ENCODE results near the gene TICAM1. TPM values are rescaled to one million over a fixed set of nuclear protein-coding genes. Genes with fewer than 3 reads are reported as not detected.

The TICAM1 gene
- total and polyA plus RNA-seq, 2 of the 13 experiments (the other 11 are each of a cell fraction or from before 2014, with no cell fraction given) = 0.33 to 0.95 TPM

DNA sequence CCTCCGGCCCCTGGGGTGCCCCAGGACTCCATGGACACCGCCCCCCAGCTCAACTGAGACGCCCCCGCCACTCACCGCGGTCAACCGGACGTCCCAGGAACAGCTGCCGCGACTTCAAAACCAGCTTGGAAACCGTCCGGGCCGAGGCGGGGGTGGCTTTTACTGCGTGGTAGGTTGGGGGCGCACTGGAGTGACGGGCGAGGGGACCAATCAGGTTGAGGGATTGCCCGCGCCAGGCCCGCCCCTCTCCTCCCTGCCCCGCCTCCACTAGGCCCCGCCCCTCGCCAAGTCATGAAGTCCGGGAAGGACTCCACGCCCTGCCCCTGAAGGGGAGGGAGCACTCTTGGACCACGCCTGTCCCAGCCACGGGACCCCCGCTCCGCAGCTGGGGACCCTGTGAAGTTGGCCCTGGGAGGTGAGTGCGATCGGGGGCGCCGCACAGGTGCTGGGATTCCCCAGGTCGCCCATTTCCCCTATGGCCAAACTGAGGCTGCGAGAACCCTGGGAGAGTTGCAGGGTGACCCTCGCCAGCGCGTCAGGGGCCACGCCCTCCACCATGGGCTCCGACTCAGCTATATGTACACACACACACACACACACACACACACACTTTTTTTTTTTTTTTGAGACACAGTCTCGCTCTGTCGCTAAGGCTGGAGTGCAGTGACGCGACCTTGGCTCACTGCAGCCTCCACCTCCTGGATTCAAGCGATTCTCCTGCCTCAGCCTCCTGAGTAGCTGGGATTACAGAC, 36.2 kb upstream of the TICAM1 start, which contains the start of gene PLIN3 (continued):
- TF ChIP-seq, protein P1, sequence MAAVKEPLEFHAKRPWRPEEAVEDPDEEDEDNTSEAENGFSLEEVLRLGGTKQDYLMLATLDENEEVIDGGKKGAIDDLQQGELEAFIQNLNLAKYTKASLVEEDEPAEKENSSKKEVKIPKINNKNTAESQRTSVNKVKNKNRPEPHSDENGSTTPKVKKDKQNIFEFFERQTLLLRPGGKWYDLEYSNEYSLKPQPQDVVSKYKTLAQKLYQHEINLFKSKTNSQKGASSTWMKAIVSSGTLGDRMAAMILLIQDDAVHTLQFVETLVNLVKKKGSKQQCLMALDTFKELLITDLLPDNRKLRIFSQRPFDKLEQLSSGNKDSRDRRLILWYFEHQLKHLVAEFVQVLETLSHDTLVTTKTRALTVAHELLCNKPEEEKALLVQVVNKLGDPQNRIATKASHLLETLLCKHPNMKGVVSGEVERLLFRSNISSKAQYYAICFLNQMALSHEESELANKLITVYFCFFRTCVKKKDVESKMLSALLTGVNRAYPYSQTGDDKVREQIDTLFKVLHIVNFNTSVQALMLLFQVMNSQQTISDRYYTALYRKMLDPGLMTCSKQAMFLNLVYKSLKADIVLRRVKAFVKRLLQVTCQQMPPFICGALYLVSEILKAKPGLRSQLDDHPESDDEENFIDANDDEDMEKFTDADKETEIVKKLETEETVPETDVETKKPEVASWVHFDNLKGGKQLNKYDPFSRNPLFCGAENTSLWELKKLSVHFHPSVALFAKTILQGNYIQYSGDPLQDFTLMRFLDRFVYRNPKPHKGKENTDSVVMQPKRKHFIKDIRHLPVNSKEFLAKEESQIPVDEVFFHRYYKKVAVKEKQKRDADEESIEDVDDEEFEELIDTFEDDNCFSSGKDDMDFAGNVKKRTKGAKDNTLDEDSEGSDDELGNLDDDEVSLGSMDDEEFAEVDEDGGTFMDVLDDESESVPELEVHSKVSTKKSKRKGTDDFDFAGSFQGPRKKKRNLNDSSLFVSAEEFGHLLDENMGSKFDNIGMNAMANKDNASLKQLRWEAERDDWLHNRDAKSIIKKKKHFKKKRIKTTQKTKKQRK (IDR thresholded peaks at IDR 0.05; ENCODE audit: low read length) = no peak
- TF ChIP-seq AHR (CRISPR knock-in tag; IDR thresholded peaks at IDR 0.05) (no peak), PAF1 (CRISPR knock-in tag; IDR thresholded peaks at IDR 0.05) (no peak), NFYB (CRISPR knock-in tag; IDR thresholded peaks at IDR 0.05) (peak; percentile 89), ARHGAP35 (CRISPR knock-in tag; IDR thresholded peaks at IDR 0.05; ENCODE audit: borderline replicate concordance) (no peak), KMT2A (CRISPR knock-in tag; IDR thresholded peaks at IDR 0.05) (no peak), ZNF558 (CRISPR knock-in tag; IDR thresholded peaks at IDR 0.05; ENCODE audit: borderline replicate concordance) (peak; percentile 88; the same call in 1 of the 2 replicates), SKI (IDR thresholded peaks at IDR 0.05; ENCODE audit: partially characterized antibody) (peak; percentile 57), ZSCAN22 (CRISPR knock-in tag; IDR thresholded peaks at IDR 0.05) (no peak), ARNTL (CRISPR knock-in tag; IDR thresholded peaks at IDR 0.05) (no peak), ZNF850 (CRISPR knock-in tag; conservative IDR thresholded peaks at IDR 0.05) (no peak), NFATC3 (CRISPR knock-in tag; IDR thresholded peaks at IDR 0.05) (no peak; the same call in 1 of the 2 replicates), GLI4 (CRISPR knock-in tag; IDR thresholded peaks at IDR 0.05; ENCODE audit: borderline replicate concordance) (0 out of 2 replicates have a peak, but pooled peaks have one; percentile 48), SETDB1 (CRISPR knock-in tag; IDR thresholded peaks at IDR 0.05; ENCODE audit: borderline replicate concordance) (no peak), RNF2 (conservative IDR thresholded peaks at IDR 0.05; ENCODE audit: low read depth) (no peak), ZNF619 (CRISPR knock-in tag; IDR thresholded peaks at IDR 0.05) (0 out of 2 replicates have a peak, but pooled peaks have one; percentile 38), ATF7 (IDR thresholded peaks at IDR 0.05) (0 out of 2 replicates have a peak, but pooled peaks have one; percentile 13), ATF7 (CRISPR knock-in tag; IDR thresholded peaks at IDR 0.05) (no peak; the same call in 1 of the 2 replicates), PHF21A (CRISPR knock-in tag; IDR thresholded peaks at IDR 0.05) (peak; percentile 67)
- TF ChIP-seq, protein P2, sequence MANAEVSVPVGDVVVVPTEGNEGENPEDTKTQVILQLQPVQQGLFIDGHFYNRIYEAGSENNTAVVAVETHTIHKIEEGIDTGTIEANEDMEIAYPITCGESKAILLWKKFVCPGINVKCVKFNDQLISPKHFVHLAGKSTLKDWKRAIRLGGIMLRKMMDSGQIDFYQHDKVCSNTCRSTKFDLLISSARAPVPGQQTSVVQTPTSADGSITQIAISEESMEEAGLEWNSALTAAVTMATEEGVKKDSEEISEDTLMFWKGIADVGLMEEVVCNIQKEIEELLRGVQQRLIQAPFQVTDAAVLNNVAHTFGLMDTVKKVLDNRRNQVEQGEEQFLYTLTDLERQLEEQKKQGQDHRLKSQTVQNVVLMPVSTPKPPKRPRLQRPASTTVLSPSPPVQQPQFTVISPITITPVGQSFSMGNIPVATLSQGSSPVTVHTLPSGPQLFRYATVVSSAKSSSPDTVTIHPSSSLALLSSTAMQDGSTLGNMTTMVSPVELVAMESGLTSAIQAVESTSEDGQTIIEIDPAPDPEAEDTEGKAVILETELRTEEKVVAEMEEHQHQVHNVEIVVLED (CRISPR knock-in tag; IDR thresholded peaks at IDR 0.05; ENCODE audit: borderline replicate concordance) = 0 out of 2 replicates have a peak, but pooled peaks have one; percentile 49
- TF ChIP-seq, protein P3, sequence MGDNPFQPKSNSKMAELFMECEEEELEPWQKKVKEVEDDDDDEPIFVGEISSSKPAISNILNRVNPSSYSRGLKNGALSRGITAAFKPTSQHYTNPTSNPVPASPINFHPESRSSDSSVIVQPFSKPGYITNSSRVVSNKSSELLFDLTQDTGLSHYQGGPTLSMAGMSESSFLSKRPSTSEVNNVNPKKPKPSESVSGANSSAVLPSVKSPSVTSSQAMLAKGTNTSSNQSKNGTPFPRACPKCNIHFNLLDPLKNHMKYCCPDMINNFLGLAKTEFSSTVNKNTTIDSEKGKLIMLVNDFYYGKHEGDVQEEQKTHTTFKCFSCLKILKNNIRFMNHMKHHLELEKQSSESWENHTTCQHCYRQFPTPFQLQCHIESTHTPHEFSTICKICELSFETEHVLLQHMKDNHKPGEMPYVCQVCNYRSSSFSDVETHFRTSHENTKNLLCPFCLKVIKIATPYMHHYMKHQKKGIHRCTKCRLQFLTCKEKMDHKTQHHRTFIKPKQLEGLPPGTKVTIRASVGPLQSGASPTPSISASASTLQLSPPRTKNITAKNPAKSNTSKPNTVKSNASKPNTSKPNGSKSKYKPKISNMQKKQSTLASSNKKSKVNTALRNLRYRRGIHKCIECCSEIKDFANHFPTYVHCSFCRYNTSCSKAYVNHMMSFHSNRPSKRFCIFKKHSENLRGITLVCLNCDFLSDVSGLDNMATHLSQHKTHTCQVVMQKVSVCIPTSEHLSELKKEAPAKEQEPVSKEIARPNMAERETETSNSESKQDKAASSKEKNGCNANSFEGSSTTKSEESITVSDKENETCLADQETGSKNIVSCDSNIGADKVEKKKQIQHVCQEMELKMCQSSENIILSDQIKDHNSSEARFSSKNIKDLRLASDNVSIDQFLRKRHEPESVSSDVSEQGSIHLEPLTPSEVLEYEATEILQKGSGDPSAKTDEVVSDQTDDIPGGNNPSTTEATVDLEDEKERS (CRISPR knock-in tag; IDR thresholded peaks at IDR 0.05) = peak; percentile 61; the same call in 1 of the 2 replicates

Data from HepG2 (cell line).